ENCODE measurements around the gene ENDOG. TPM values are rescaled to one million over a fixed set of nuclear protein-coding genes. Genes with fewer than 3 reads are reported as not detected.

The ENDOG gene
- total RNA-seq, result 17.6 and 34.9 TPM in 2 replicates

DNA sequence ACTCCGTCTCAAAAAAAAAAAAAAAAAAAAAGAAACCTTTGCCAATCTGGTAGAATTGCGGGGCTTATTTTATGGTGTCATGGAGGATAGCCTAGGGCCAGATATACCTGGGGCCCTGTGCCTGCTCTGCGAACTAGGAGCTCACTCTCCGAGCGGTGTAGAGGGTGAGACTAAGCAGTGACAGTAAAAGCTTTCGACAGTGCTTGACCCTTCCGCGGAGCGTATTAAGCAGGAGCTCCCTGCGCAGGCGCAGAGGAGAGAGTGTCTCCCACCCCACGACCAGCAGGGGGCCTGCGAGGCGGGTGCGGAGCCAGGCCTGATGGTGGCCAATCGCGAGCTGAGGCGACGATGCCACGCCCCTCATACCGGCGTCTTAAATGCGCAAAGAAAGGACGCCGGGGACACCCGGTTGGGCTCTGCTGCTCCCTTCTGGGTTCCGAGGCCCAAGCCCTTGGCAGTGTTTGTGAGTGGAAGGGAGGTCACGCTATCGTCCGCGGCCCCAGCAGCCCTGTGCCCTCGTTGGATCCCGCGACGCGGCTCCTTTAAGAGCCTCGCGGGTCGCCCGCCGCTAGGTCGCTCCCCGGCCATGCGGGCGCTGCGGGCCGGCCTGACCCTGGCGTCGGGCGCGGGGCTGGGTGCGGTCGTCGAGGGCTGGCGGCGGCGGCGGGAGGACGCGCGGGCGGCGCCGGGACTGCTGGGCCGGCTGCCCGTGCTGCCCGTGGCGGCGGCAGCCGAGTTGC is at the start of gene ENDOG:
ENDOG (plus strand) TSS at position 402 of the 740 bp plus-strand sequence; CDS start at position 587, 185 bp downstream.

DNA sequence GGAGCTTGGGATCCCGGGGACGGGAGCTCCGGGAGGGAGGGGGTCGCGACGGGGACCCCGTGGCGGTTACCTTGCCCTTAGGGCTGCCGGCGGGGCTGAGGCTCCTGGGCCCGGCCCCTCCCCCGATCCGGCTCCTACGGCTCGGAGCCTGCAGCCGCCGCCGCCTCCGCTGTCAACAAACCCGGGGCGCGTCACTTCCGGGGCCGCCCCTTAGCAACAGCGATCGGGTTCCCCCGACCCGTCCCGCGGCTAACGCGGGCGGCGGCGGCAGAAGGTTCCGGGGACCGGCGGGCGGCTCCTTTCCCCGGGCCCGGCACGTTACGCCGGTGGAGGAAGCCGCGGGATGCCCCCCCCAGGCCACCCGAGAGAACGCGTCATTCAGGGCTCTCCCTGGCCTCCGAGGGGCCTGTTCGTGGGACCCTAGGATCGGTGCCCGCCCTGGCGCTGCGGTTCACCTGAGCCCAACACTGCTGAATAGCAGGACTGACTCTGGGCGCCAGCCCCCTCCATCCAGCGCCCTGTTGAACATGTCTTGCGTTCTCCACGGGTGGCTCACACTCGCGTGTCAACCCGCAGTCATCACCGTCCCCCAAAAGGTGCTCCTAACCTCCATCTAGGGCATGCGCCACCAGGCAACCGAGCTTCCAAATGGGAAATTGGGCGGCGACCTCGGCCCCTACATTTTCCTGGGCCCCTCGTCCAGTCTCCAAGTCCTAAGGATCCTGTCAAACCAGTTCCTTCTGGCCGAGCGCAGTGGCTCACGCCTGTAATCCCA is 46.4 kb upstream of the ENDOG start, which contains the start of gene ZER1:
ZER1 (minus strand) TSS at position 183 of the 775 bp plus-strand sequence. CDS start 16,362 bp downstream, outside the sequence.

DNA sequence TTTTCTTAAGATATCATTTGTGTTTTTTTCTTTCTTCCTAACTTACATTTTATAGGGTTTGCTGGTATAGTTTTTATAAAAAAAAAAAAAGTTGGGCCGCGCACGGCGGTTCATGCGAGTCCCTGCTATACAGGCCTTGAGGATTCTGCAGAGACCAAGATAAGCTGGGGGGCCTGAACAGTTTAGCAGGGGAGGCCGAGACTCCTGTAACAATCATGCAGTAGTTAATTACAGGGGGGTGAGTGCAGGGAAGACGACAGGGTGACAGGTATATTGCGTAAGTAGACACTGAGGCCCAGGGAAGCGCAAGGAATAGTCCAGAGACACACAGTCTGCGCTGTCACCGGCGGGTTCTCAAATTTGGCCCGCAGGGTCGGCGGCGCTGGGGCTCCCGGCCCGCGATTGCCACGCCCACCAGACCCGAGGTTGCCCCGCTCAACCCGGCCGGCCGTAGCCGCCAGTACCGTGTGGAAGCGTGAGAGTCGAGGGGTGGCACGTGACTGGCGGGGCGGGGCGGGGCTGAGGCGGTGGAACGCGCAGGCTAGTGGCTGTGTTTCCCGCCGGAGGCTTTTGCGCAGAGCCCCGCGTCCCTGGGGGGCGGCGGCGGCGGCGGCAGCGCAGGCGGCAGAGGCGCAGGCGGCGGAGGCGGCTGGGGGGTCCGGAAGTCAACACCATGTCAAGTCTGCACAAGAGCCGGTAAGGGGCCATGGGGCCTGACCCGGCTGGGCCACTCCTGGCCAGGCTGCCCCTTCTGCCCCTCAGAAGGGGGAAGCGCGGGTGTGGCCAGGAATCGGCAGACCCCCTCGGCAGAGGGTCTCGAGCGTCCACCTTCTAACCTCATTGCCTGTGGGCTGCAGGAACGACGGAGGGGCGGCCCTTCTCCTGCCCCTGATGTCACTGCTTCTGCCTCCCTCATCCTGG is 31.4 kb upstream of the ENDOG start, which contains the start of gene TBC1D13:
TBC1D13 (plus strand) TSS at position 573 of the 921 bp plus-strand sequence; CDS start at position 674, 101 bp downstream.

DNA sequence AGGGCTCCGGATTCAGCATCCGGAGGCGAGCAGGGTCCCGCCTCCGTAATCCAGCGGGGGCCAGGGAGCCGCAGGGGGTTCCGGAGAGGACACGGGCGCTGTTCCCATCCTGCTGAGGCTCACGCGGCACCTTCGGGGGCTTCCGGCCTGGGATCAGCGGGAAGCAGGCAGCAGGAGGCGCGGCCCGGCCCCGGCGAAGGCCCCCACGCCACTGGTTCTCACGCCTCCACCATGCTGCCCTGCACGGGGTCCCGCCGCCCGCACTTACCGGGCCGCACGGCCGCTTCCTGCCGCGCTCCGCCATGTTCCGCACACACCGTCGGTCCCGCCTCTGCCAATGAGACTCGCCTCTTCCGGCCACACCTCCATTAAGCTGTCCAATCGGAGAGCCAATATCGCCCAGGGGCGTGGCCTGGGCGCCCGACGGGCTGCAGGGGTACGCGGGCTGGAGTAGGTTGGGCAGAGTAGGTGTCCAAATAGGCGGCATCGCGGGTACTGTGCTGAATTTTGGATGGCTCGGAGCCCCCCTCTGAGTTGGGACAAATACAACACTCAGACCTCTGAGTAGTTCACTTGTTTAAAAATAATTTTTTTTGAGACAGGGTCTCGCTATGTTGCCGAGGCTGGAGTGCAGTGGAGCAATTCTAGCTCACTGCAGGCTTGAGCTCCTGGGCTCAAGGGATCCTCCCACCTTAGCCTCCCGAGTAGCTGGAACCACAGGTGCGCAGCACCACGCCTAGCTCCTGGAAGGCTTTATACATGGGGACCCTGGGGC is 11.4 kb downstream of the ENDOG start, which contains the start of gene SPOUT1:
SPOUT1 (minus strand) TSS at position 318 of the 775 bp plus-strand sequence; CDS start at position 304, 14 bp downstream.

Other genes with a start within 250 kb of the ENDOG start
- gene DYNC2I2, start 161.7 kb upstream of the ENDOG start, total RNA-seq, result 23.1 and 28.4 TPM in 2 replicates
- 809 and 899 TPM in 2 replicates for gene SET, start 129.3 kb upstream of the ENDOG start, total RNA-seq
- gene PKN3, start 116.0 kb upstream of the ENDOG start, total RNA-seq, result 1.1 and 1.4 TPM in 2 replicates
- 33.8 and 47.3 TPM in 2 replicates for gene ZDHHC12, start 94.4 kb upstream of the ENDOG start, total RNA-seq
- 13.0 and 30.2 TPM in 2 replicates for gene ZER1, start 46.6 kb upstream of the ENDOG start, total RNA-seq
- 12.0 and 18.2 TPM in 2 replicates for gene TBC1D13, start 31.2 kb upstream of the ENDOG start, total RNA-seq
- gene SPOUT1, start 11.3 kb downstream of the ENDOG start, total RNA-seq, result 11.3 and 18.1 TPM in 2 replicates
- 8.2 and 9.1 TPM in 2 replicates for gene KYAT1, start 63.5 kb downstream of the ENDOG start, total RNA-seq
- 294 and 307 TPM in 2 replicates for gene LRRC8A, start 63.6 kb downstream of the ENDOG start, total RNA-seq
- 1.3 and 1.7 TPM in 2 replicates for gene PHYHD1, start 102.5 kb downstream of the ENDOG start, total RNA-seq
- gene DOLK, start 129.1 kb downstream of the ENDOG start, total RNA-seq, result 20.8 and 21.0 TPM in 2 replicates
- 42.7 and 81.1 TPM in 2 replicates for gene NUP188, start 129.2 kb downstream of the ENDOG start, total RNA-seq
- 46.5 and 60.2 TPM in 2 replicates for gene SH3GLB2, start 209.8 kb downstream of the ENDOG start, total RNA-seq
- 18.8 and 26.9 TPM in 2 replicates for gene MIGA2, start 218.1 kb downstream of the ENDOG start, total RNA-seq